HG03196 (cell line): ENCODE measurements around the gene FRMD1.

ENCODE experiments used
- ATAC-seq: cut with Tn5 transposase; IDR thresholded peaks from one replicate; pipeline ENCODE4 v1.9.1; 2021; ENCODE audit not compliant: unreplicated experiment

The FRMD1 gene

DNA sequence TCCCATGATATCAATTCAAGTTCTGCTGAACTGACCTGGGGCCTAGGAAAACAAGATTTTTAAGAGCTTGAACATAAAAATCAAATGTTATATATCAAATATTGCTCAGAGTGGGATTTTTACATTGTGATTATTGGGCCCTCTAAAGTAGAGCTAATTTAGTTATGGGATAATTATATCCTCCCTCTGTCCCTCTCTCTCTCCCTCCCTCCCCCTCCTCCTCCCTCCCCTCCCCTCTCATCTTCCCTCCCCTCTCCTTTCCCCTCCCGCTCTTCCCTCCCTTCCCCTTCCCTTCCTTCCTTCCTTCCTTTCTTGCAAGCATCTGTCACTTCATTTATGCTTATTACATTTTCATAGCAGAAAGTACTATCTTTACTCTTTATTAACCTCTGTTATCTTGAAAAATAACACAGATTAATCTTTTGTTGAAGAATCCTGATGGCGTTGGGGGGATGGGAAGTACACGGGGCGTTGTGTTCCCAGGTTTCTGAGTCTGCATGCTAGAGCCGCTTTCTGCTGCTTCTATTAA lies 48.7 kb downstream of the FRMD1 start:
- no peak for ATAC-seq

DNA sequence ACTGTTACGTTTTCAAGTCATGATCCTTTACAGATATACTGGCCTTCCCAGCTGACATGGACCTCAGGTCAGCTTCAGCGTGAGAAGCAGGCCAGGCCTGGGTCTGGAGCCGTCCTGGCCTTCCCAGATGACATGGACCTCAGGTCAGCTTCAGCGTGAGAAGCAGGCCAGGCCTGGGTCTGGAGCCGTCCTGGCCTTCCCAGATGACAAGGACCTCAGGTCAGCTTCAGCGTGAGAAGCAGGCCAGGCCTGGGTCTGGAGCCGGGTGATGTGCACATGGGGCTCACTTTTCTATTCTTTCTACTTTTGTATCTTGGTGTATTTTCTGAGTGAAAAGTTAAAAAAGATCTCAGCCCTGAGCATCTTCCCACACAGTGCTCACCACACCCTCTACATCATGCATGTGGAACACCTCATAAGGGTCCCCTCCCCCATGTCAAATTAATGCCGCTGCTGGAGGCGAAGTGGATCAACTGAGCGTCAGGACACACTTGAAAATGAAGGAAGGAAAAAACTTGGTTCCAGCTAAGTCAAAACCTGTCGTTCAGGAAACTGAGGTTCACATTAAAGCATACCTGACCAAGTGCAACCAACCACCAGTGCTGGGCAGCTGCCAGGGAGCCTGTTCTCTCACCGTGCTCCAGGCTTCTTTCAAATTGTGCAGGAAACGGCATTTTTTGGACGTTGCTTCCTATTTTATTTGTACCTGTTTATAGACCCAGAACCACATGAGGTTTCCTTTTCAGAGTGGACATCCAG lies 49.4 kb downstream of the FRMD1 start:
- no peak for ATAC-seq

DNA sequence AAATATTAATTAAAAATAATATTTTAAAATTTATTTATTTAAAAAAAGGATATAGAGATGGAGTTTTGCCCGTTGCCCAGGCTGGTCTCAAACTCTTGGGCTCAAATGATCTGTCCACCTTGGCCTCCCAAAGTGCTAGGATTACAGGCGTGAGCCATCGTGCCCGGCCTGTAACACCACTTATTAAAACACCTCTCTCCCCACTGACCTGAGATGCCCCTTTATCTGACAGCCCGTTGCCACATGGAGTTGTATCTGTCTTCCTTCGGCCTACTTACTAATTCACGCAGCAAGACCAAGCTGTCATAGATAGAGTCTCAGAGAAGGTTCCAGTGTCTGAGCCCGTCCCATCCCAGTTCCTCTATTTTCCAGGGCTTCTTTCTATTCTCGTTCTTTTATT lies 50.8 kb downstream of the FRMD1 start:
- ATAC-seq, result no peak

DNA sequence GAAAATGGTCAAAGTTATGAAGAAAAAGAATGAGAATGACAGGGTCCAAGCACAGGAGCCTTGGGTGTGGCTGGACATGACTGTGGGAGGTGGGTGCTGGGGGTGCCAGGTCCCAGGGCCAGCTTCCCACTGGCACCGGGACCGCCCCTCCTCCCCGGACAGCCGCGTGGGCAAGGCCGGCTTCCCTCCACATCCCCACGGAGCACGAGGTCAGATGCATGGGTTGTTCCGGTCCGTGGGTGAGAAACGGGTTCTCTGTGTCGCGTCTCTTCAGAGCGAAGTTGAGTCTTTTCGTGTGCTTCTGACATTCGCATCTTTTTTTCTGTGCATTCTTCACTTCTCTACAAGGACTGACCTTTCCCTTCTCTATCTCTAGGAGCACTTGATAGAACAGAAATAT lies 51.5 kb downstream of the FRMD1 start:
- no peak for ATAC-seq

DNA sequence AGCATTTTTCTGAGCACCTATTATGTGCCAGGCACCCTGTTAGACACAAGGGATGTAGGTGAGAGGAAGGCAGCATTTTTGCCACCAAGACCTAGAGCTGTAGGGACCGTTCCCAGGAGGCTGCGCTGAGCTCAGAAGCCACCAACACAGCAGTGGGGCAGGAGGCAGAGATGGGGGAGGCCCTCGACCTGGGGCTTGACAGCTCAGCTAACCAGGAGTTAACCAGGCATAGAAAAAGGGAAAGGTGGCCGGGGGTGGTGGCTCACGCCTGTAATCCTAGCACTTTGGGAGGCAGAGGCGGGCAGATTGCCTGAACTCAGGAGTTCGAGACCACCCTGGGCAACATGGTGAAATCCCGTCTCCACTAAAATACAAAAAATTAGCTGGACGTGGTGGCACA lies 52.1 kb downstream of the FRMD1 start:
- ATAC-seq, result no peak

DNA sequence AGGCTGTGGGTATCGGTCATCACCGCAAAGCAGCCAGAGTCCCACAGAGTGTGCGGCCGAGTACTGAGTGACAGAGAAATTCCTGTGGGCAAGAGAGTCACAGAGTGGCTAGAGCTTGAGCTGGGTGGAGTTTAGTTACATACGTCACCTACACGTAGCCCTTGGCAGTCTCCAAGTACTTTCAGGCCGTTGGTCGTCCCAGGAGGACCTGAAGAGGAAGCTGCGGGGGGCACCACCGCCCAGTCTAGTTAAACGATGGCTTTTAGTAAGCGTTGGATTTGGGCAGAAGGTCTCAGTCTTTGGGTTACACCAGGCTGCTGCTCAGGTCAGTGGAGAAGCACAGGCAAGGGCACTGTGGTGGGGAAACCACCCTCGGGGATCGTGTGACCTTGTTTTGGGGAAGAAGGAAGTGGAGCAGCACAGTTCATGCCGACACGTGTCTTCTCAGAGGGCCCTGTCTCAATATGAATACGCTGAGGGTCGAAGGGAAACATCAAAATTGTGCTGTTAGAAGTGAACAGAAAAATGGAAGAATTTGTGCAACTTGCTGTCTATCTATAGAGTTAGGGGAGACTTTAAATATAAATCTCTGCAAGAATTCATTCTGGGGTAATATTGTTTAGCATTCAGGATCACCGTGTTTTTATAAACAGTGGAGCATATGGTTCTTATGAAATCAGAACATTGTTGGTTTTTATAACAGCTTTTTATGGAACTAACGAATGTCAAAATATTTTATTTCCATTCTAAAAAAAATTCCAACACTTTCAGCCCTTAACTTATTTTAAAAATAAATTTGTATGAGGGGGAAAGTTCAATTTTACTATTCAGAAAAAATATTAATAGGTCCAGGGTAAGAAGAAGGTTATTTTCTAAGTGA lies 52.9 kb downstream of the FRMD1 start:
- no peak for ATAC-seq

DNA sequence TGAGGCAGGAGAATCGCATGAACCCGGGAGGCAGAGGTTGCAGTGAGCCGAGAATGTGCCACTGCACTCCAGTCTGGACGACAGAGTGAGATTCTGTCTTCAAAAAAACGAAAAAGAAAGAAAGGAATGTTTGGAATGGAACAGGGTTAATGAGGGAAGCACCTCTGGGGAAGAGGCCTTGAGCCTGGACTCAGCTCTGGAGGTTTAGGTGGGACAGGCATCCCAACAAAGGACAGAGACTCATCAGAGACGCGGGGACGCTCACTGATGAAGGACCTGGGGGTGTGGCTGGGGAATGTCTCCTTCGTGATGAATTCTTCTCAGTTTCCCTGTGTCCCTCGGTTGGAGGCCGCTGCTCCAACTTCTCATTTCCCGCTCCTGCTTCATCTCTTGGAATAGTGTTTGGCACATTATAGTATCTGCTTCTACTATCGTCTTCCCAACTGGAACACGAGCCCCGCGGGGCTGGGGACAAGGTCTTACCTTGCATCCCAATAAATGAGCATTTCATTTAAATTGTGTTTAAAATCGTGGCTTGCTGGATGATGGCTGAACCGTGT lies 54.0 kb downstream of the FRMD1 start:
- no peak for ATAC-seq

DNA sequence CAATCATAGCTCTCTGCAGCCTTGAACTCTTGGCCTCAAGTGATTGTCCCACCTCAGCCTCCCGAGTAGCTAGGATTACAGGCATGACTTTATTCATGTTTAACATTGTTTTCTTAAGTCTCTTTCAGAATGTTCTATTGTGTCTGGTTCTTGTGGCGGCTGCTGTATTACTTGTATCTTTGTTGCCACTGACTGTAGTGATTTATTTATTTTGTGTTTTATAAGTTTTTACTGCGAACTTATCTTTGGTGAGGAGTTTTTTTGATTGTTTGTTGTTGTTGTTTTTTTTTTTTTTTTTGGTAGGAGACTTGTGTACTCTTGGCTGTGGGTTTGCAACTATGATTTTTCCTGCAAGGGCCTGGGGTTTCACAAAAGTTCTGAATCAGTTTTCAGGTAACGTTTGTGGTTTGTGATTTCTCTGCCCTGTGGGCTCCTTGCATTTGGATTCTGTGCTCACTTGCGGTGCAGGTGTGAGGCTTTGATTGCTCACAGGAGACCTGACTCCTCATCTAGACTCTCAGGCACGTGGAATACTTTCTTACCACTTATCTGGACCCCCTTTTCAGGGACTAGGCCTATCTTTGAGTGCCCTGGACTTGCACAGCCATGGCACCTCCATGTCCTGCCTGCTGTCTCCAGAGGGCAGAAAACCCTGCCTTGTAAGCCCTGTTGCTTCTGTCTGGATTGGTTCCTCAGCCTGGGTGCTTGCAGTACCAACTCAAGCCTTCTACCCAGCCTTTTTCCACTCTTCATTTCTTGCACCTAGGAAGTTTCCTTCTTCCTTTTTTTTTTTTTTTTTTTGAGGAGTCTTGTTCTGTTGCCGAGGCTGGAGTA lies 56.3 kb downstream of the FRMD1 start:
- ATAC-seq, result no peak

DNA sequence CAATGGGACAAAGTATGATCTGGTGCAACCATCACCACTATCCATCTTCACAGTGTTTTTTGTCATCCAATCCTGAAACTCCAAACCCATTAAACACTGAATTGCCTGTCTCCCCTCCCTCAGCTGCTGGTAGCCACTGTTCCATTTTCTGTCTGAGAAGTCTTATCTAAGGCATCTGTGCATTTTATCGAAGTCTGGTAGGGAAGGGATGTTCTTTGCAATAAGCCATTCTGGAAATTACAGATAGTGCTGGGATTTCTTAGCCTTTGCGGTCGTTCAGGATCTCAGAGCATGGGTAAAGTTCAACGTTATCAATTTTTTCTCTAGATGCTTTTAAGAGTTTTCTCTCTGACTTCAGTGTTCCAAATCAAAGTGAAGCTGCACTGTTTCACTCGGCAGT lies 57.4 kb downstream of the FRMD1 start:
- no peak for ATAC-seq

DNA sequence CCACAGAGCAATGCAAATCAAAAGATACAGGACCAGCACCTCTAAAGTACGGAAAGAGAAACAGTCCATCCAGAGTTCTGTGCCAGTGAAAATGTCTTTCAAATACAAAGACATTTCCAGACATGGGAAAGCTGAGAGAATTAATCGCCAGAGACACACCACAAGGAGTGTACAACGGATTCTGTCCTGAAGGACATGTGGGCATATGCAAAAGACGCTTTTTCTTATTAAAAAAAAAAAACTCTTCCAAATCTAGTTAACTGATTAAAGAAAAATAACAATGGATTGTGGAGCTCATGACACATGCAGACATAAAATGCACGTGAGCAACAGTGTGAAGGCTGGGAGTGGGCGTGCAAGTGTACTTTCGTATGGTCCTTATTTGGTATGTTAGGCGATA lies 58.8 kb downstream of the FRMD1 start:
- no peak for ATAC-seq

DNA sequence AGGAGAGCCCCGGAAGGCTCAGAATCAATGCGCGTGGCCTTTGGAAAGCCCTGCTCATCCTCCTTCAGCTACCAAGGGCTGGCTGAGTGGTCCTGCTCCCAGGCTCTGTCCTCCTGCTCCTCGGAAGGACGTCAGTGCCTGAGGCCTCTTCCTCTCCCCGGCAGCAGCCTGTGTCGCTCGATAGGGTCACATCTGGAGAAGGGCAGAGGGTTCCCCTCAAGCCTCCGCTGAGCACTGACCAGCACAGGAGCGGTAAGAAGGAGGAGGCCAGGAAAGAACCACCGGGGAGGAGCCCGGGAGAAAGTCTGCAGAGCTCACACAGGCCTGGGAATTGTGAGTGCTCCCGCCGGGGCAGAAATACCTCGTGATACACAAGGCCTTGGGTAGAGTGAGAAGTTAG lies 60.3 kb downstream of the FRMD1 start:
- no peak for ATAC-seq

DNA sequence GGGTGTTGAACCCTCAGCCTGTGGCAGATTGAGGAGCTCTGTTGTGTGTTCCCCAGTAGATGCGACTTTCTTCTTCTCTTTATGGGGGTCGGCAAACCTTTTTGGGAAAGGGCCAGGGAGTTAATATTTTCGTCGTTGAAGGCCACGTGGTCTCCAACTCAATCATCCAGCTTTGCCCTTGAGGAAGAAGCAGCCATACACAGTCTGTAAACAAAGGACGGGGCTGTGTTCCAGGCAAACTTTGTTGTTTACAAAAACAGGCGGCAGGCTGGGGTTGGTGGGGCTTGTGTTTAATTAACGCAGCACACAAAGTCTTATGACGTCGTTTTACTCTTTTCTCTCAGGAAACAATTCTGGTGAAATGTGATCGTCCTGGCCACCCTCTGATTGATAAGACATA lies 61.4 kb downstream of the FRMD1 start:
- no peak for ATAC-seq

DNA sequence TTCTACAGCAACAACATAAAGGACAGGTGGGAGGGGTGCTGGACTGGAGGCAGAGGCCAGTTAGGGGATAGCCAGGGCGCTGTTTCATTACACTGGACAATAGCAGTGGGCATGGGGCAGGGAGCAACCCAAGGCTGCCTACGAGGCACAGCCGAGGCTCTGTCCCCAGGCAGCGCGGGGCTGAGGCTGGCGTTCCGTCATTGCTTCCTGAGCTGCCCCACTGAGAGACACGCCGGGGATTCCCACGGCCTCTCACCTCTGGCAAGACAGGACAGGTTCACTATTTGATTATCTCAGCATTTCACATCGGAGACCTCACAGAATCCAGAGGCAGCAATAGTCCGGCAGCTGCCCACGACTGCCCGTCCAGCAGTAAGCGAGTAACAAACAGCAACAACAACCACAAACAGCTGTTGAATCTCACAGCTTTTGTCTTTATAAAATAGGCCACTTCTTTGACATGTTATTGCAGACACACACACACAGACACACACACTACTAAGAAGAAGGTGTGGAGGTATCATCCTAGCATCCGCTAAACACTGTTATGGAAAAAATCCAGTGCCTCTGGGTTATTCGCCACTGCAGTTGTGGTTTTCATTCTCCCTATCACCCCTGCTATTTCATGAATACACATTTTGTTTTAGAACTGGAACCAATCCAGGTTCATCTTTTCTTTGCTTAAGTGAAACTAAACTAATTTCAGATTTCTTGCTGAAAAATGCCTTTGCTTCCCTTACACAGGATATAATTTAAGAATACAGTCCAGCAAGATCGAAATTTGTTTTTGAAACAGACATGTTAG lies 62.1 kb downstream of the FRMD1 start:
- no peak for ATAC-seq

DNA sequence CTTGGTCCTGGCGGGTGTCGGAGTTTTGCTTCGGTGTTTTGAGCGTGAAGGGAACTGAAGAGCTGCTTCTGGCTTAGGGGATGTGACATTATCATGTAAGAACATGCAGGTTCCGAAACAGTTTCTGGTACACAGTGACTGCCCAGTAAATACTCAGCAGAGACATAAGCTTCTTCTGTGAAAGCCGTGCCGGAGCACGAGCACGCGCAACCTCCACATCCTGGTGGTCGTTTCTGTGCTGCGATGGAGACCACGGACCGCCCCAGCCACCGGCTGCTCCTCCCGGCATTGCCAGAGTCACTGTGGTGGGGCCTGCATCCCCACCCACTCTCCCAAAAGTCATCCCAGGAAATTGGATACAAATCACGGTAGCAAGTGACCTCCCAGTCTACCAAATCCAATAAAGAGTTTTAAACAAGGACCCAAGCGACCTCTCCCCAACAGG lies 62.8 kb downstream of the FRMD1 start:
- ATAC-seq, result no peak

DNA sequence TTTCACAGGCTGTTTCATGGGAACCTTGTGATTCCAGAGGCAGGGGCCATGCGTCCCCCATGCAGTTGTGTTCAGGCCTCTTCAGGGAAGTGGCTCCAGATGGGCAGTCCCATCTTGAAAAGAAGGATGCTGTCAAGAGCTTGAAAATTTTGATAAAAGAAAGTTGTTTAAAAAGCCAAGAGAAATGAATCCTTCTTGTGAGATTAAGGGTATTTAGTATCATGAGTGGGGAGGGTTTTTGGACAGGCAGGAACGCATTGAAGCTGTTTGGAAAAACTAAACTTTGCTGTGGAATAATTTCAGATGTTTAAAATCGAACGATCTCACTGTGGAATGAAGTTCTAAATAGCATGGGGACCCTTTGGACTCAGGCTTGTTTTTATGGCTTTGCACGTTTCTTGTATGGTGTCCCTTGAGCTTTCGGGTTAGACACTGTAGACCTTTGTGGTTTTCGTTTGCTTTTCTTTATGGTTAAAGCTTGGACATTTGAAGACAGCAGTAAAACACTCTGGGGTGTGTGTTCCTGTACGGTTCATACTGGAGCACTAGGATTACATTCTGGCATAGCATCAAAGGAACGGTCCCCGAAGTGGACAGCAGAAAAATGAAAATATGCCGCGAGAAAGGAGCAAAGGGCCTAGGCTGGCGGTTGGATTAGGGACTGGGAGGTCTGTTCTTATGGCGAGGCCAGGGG lies 63.4 kb downstream of the FRMD1 start:
- no peak for ATAC-seq

DNA sequence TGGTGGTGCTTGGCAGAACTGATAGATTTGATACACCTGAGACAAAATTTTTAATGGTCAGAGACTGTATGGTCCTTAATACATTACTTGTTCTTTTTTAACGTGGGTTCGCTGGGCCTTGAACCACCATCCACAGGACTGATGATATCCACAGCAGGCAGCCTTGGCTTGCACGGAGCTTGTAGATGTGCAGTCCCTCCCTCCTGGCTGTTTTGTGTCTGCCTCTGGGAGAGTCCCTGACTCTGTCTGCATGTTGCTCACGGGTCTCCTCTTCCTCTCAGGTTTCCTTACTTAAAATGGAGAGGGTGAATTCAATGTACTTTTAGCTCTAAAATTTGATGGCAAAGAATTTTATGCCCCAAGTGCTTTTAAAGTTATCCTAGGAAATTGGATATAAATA lies 64.0 kb downstream of the FRMD1 start:
- no peak for ATAC-seq

DNA sequence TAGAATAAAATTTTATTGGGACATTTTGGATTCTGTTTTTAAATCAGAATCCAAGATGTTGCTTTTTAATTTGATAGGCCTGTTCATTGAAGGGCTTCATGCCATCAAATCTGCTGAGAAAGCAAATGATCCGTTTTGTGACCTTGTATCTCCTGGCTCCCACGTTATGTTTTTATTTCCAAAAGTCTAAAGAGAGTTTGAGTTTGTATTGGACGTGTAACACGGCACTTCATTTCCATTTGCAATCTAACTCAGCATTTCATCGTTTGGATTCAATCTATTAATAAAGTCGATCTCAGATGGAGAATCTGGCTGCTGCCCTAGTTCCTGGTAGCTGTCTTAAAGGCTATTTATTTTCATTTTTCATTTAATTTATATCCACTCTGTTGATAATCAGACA lies 64.6 kb downstream of the FRMD1 start:
- ATAC-seq, result no peak

DNA sequence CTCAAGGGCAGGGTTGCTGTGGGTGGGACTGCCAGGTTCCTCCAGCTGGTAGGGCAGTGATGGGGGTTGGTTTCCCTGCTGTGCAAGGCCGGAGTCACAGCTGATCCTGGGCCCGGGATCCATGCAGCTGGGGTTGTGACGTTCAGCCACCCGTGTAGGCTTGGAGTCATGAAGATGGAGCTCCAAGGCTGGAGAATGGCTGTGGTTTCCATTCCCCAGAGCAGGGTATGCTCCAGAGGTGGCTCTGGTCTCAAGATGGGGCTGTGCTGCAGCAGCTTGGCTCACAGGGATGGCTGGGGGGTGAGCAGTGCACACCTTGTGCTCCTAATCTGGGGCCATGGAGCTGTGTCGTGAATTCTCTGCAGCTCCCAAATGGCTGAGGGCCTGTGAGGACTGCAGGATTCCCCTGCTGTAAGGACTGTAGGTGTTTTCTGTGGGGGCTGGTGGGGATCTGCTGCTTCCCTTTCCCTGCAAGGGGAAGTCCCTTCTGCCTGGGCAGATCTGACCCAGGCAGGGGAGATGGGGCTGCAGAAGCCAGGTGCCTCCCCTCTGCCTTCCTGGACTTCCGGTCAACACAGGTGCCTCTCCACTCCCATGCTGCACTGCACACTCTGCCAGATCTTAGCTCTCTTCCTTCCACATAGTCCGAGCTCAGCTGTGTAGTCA lies 65.6 kb downstream of the FRMD1 start:
- no peak for ATAC-seq
